ENCODE results near the gene TET2. TPM values are rescaled to one million over a fixed set of nuclear protein-coding genes. Genes with fewer than 3 reads are reported as not detected.
A peak's percentile ranks its signal among the peaks of the same experiment; 100 is the strongest.

TET2 gene
- 36.8 TPM for total RNA-seq
- 10 to 100 TPM; 18.4 to 26.8 (median 23.5) TPM for polyA plus RNA-seq (ENCODE audit: insufficient read depth in 1 of 8, insufficient read length in 8 of 8, low replicate concordance in 1 of 8)
- long read RNA-seq, donor 1: 0 reads
- long read RNA-seq, donor 2: 0 reads
- long read RNA-seq, donor 3, full-length matches to known transcripts: 1 of 98 reads
- long read RNA-seq, donor 3, partial matches to known transcripts: 62 of 98 reads
- long read RNA-seq, donor 3, other reads (novel, unspliced or antisense): 35 of 98 reads
- long read RNA-seq, donor 4: 0 reads
- long read RNA-seq, donor 5, partial matches to known transcripts: 49 of 50 reads
- long read RNA-seq, donor 5, other reads (novel, unspliced or antisense): 0 of 50 reads
- long read RNA-seq, donor 6, partial matches to known transcripts: 5 of 5 reads
- long read RNA-seq, donor 6, other reads (novel, unspliced or antisense): 0 of 5 reads
- long read RNA-seq, donor 7, partial matches to known transcripts: 10 of 10 reads
- long read RNA-seq, donor 7, other reads (novel, unspliced or antisense): 0 of 10 reads
- long read RNA-seq, donor 8, partial matches to known transcripts: 21 of 28 reads
- long read RNA-seq, donor 8, other reads (novel, unspliced or antisense): 7 of 28 reads
- long read RNA-seq, donor 9, partial matches to known transcripts: 22 of 23 reads
- long read RNA-seq, donor 9, other reads (novel, unspliced or antisense): 0 of 23 reads
- long read RNA-seq, donor 10: 0 reads
- long read RNA-seq, donor 11, partial matches to known transcripts: 0 of 1 reads
- long read RNA-seq, donor 11, other reads (novel, unspliced or antisense): 0 of 1 reads

DNA sequence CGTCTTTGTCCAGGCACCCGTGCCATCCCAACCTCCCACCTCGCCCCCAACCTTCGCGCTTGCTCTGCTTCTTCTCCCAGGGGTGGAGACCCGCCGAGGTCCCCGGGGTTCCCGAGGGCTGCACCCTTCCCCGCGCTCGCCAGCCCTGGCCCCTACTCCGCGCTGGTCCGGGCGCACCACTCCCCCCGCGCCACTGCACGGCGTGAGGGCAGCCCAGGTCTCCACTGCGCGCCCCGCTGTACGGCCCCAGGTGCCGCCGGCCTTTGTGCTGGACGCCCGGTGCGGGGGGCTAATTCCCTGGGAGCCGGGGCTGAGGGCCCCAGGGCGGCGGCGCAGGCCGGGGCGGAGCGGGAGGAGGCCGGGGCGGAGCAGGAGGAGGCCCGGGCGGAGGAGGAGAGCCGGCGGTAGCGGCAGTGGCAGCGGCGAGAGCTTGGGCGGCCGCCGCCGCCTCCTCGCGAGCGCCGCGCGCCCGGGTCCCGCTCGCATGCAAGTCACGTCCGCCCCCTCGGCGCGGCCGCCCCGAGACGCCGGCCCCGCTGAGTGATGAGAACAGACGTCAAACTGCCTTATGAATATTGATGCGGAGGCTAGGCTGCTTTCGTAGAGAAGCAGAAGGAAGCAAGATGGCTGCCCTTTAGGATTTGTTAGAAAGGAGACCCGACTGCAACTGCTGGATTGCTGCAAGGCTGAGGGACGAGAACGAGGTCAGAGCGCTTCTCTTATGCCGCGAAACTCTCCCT, at the start of gene TET2:
TET2 (plus strand) TSS at position 601 of the 740 bp plus-strand sequence. CDS start 87,067 bp downstream, outside the sequence.
- DNase-seq: peak; percentile 92
- no peaks in the 10 kb centered on the region for H3K27me3 ChIP-seq (ENCODE audit: control insufficient read depth, insufficient read depth, low read length)
- peaks cover 8% of the 10 kb centered on the region for H3K4me1 ChIP-seq (ENCODE audit: control insufficient read depth, insufficient read depth, low read length)
- H3K4me3 ChIP-seq (ENCODE audit: low read length): peak within 1 kb of the TSS; percentile 87
- H3K27ac ChIP-seq (ENCODE audit: low read length): peak within 1 kb of the TSS; percentile 98
- H3K36me3 ChIP-seq (ENCODE audit: control insufficient read depth, insufficient read depth, low read length): no peaks in the 10 kb centered on the region
- no peaks in the 10 kb centered on the region for H3K9me3 ChIP-seq (replicated peaks; ENCODE audit: control insufficient read depth, low read depth, low read length)
- under 1% methylated on average over 75 of the region's 77 CpGs for WGBS (ENCODE audit: insufficient coverage)

- H3K4me1 ChIP-seq (ENCODE audit: control insufficient read depth, insufficient read depth, low read length): no peaks in the 10 kb centered on the region
- no peaks in the 10 kb centered on the region for H3K9me3 ChIP-seq (replicated peaks; ENCODE audit: control insufficient read depth, low read depth, low read length)
- no peak overlapping the region for H3K27ac ChIP-seq (ENCODE audit: low read length)
- no peak for DNase-seq
- H3K27me3 ChIP-seq (ENCODE audit: control insufficient read depth, insufficient read depth, low read length): no peaks in the 10 kb centered on the region
- no peaks in the 10 kb centered on the region for H3K36me3 ChIP-seq (ENCODE audit: control insufficient read depth, insufficient read depth, low read length)
- no peak overlapping the region for H3K4me3 ChIP-seq (ENCODE audit: low read length)
These were observed 44.7 kb upstream of the TET2 start for GRCh38 chr4:105102016-105102415.

GRCh38 chr4:105106426-105106825, 40.2 kb upstream of the TET2 start:
- Histone ChIP-seq H3K27ac (ENCODE audit: low read length) (no peak overlapping the region), H3K36me3 (ENCODE audit: control insufficient read depth, insufficient read depth, low read length) (no peaks in the 10 kb centered on the region), H3K27me3 (ENCODE audit: control insufficient read depth, insufficient read depth, low read length) (no peaks in the 10 kb centered on the region), H3K4me1 (ENCODE audit: control insufficient read depth, insufficient read depth, low read length) (no peaks in the 10 kb centered on the region), H3K9me3 (replicated peaks; ENCODE audit: control insufficient read depth, low read depth, low read length) (no peaks in the 10 kb centered on the region), H3K4me3 (ENCODE audit: low read length) (no peak overlapping the region)
- DNase-seq: no peak

GRCh38 chr4:105107095-105107856, 39.4 kb upstream of the TET2 start:
- no peaks in the 10 kb centered on the region for H3K27me3 ChIP-seq (ENCODE audit: control insufficient read depth, insufficient read depth, low read length)
- no peaks in the 10 kb centered on the region for H3K4me1 ChIP-seq (ENCODE audit: control insufficient read depth, insufficient read depth, low read length)
- DNase-seq: peak; percentile 17
- no peaks in the 10 kb centered on the region for H3K9me3 ChIP-seq (replicated peaks; ENCODE audit: control insufficient read depth, low read depth, low read length)
- no peak overlapping the region for H3K4me3 ChIP-seq (ENCODE audit: low read length)
- H3K36me3 ChIP-seq (ENCODE audit: control insufficient read depth, insufficient read depth, low read length): no peaks in the 10 kb centered on the region
- 12% methylated on average over 3 of the region's 5 CpGs for WGBS (ENCODE audit: insufficient coverage)
- no peak overlapping the region for H3K27ac ChIP-seq (ENCODE audit: low read length)

- Histone ChIP-seq H3K27ac (ENCODE audit: low read length) (no peak overlapping the region), H3K36me3 (ENCODE audit: control insufficient read depth, insufficient read depth, low read length) (no peaks in the 10 kb centered on the region), H3K4me3 (ENCODE audit: low read length) (no peak overlapping the region), H3K9me3 (replicated peaks; ENCODE audit: control insufficient read depth, low read depth, low read length) (no peaks in the 10 kb centered on the region), H3K27me3 (ENCODE audit: control insufficient read depth, insufficient read depth, low read length) (no peaks in the 10 kb centered on the region), H3K4me1 (ENCODE audit: control insufficient read depth, insufficient read depth, low read length) (no peaks in the 10 kb centered on the region)
- DNase-seq: no peak
These were observed 37.7 kb upstream of the TET2 start for GRCh38 chr4:105108971-105109370.

GRCh38 chr4:105112274-105112673, 34.4 kb upstream of the TET2 start:
- H3K4me1 ChIP-seq (ENCODE audit: control insufficient read depth, insufficient read depth, low read length): no peaks in the 10 kb centered on the region
- H3K27me3 ChIP-seq (ENCODE audit: control insufficient read depth, insufficient read depth, low read length): no peaks in the 10 kb centered on the region
- no peak overlapping the region for H3K4me3 ChIP-seq (ENCODE audit: low read length)
- WGBS (ENCODE audit: insufficient coverage): no CpG with 5 or more reads among the region's 1 CpG
- no peak for DNase-seq
- no peak overlapping the region for H3K27ac ChIP-seq (ENCODE audit: low read length)
- H3K36me3 ChIP-seq (ENCODE audit: control insufficient read depth, insufficient read depth, low read length): no peaks in the 10 kb centered on the region
- H3K9me3 ChIP-seq (replicated peaks; ENCODE audit: control insufficient read depth, low read depth, low read length): no peaks in the 10 kb centered on the region

GRCh38 chr4:105113800-105114199, 32.9 kb upstream of the TET2 start:
- WGBS (ENCODE audit: insufficient coverage): no CpG with 5 or more reads among the region's 1 CpG
- Histone ChIP-seq H3K36me3 (ENCODE audit: control insufficient read depth, insufficient read depth, low read length) (no peaks in the 10 kb centered on the region), H3K4me1 (ENCODE audit: control insufficient read depth, insufficient read depth, low read length) (no peaks in the 10 kb centered on the region), H3K27me3 (ENCODE audit: control insufficient read depth, insufficient read depth, low read length) (no peaks in the 10 kb centered on the region), H3K4me3 (ENCODE audit: low read length) (no peak overlapping the region), H3K27ac (ENCODE audit: low read length) (no peak overlapping the region), H3K9me3 (replicated peaks; ENCODE audit: control insufficient read depth, low read depth, low read length) (no peaks in the 10 kb centered on the region)
- DNase-seq: peak; percentile 38

- H3K4me3 ChIP-seq (ENCODE audit: low read length): no peak overlapping the region
- 80% methylated on average over 2 of the region's 3 CpGs for WGBS (ENCODE audit: insufficient coverage)
- no peaks in the 10 kb centered on the region for H3K9me3 ChIP-seq (replicated peaks; ENCODE audit: control insufficient read depth, low read depth, low read length)
These were observed 29.9 kb upstream of the TET2 start for GRCh38 chr4:105116616-105117319.

GRCh38 chr4:105119356-105119755, 27.3 kb upstream of the TET2 start:
- Histone ChIP-seq H3K4me1 (ENCODE audit: control insufficient read depth, insufficient read depth, low read length) (no peaks in the 10 kb centered on the region), H3K36me3 (ENCODE audit: control insufficient read depth, insufficient read depth, low read length) (no peaks in the 10 kb centered on the region), H3K27me3 (ENCODE audit: control insufficient read depth, insufficient read depth, low read length) (no peaks in the 10 kb centered on the region), H3K4me3 (ENCODE audit: low read length) (no peak overlapping the region), H3K9me3 (replicated peaks; ENCODE audit: control insufficient read depth, low read depth, low read length) (no peaks in the 10 kb centered on the region), H3K27ac (ENCODE audit: low read length) (no peak overlapping the region)
- DNase-seq: no peak

More at GRCh38 chr4:105116616-105117319, 29.9 kb upstream of the TET2 start:
- Histone ChIP-seq H3K36me3 (ENCODE audit: control insufficient read depth, insufficient read depth, low read length) (no peaks in the 10 kb centered on the region), H3K27ac (ENCODE audit: low read length) (no peak overlapping the region), H3K27me3 (ENCODE audit: control insufficient read depth, insufficient read depth, low read length) (no peaks in the 10 kb centered on the region), H3K4me1 (ENCODE audit: control insufficient read depth, insufficient read depth, low read length) (no peaks in the 10 kb centered on the region)
- no peak for DNase-seq
